H1 (cell line): ENCODE data around the gene EPB41L5. TPM values are rescaled to one million over a fixed set of nuclear protein-coding genes. Genes with fewer than 3 reads are reported as not detected.

Experiments used
- CTCF ChIA-PET: fragments of 300-600 bp; sonication (Branson Sonifier 250); formaldehyde crosslinking; loops from one replicate; lab custom pipeline; 2021; ENCODE audit not compliant: partially characterized antibody; lab: Charles Lee
- POLR2A ChIA-PET: fragments of 300-600 bp; sonication (Branson Sonifier 250); formaldehyde crosslinking; loops from one replicate; lab custom pipeline; 2021; ENCODE audit warnings: inconsistent platforms; ENCODE audit not compliant: partially characterized antibody; lab: Charles Lee
- DNase-seq, 2 experiments: peaks; one replicate each; pipeline versions ENCODE4 v3.0.0 to v3.0.0-alpha.2; 2010 to 2022; ENCODE audit warnings: low spot score in 2 of 2, low read depth in 1 of 2, mixed read lengths in 1 of 2
- FAIRE-seq: peaks from 2 replicates; lab custom pipeline; 2011; peaks lifted over from hg19 to GRCh38; lab: Jason Lieb, UNC
- H2AFZ ChIP-seq: 2 replicates; pipeline ENCODE4 v1.8.1; 2012; ENCODE audit warnings: low read length, inconsistent platforms
- H2AK5ac ChIP-seq: 2 replicates; pipeline ENCODE4 v1.6.1; 2013; ENCODE audit warnings: low read depth, low read length
- H2BK120ac ChIP-seq: replicated peaks from 2 replicates; pipeline ENCODE3; 2013; ENCODE audit warnings: low read depth, low read length, inconsistent platforms
- H2BK12ac ChIP-seq: 2 replicates; pipeline ENCODE4 v1.6.1; 2013; ENCODE audit warnings: low read depth, low read length
- H2BK15ac ChIP-seq: 2 replicates; pipeline ENCODE4 v1.6.1; 2013; ENCODE audit warnings: low read length
- H2BK20ac ChIP-seq: 2 replicates; pipeline ENCODE4 v1.6.1; 2013; ENCODE audit warnings: low read length
- H2BK5ac ChIP-seq: 2 replicates; pipeline ENCODE4 v1.6.1; 2013; ENCODE audit warnings: low read depth, low read length
- H3K14ac ChIP-seq: 2 replicates; pipeline ENCODE4 v1.6.1; 2013; ENCODE audit warnings: inconsistent platforms; ENCODE audit not compliant: insufficient read length
- H3K18ac ChIP-seq: 2 replicates; pipeline ENCODE4 v1.6.1; 2013; ENCODE audit warnings: low read length; ENCODE audit errors: extremely low read depth
- H3K23ac ChIP-seq: 2 replicates; pipeline ENCODE4 v1.6.1; 2013; ENCODE audit warnings: inconsistent platforms; ENCODE audit not compliant: insufficient read length
- H3K23me2 ChIP-seq: 2 replicates; pipeline ENCODE4 v1.6.1; 2013; ENCODE audit warnings: low read depth, low read length
- H3K27ac ChIP-seq: 2 replicates; pipeline ENCODE4 v1.6.1; 2011; ENCODE audit warnings: low read depth, low read length, inconsistent platforms
- H3K27me3 ChIP-seq, 4 experiments: replicated peaks in 1 of 4; 1 replicate in 1 of 4; 2 replicates in 3 of 4; pipeline versions ENCODE4 v1.6.1 to v1.8.1; 2011 to 2013; ENCODE audit warnings: low read length in 3 of 4, mild to moderate bottlenecking in 3 of 4, inconsistent platforms in 2 of 4, mixed read lengths in 2 of 4, moderate library complexity in 1 of 4; ENCODE audit not compliant: control insufficient read depth in 3 of 4, insufficient read depth in 3 of 4; ENCODE audit errors: extremely low read depth in 1 of 4
- H3K36me3 ChIP-seq, 4 experiments: 2 replicates each; pipeline versions ENCODE4 v1.6.1 to v1.8.1; 2011 to 2013; ENCODE audit warnings: mild to moderate bottlenecking in 4 of 4, low read length in 3 of 4, moderate library complexity in 2 of 4, control low read depth in 1 of 4, inconsistent platforms in 1 of 4; ENCODE audit not compliant: insufficient read depth in 4 of 4, control insufficient read depth in 2 of 4
- H3K4ac ChIP-seq: replicated peaks from 2 replicates; pipeline ENCODE3; 2013; ENCODE audit warnings: low read length, low read depth, mixed read lengths, inconsistent platforms; ENCODE audit not compliant: insufficient read length
- H3K4me1 ChIP-seq, 4 experiments: replicated peaks in 1 of 4; 1 replicate in 1 of 4; 2 replicates in 3 of 4; pipeline versions ENCODE4 v1.6.1 to v1.8.1; 2011 to 2013; ENCODE audit warnings: low read length in 3 of 4, inconsistent platforms in 2 of 4, mixed read lengths in 1 of 4; ENCODE audit not compliant: insufficient read depth in 4 of 4, control insufficient read depth in 3 of 4
- H3K4me2 ChIP-seq, 2 experiments: 2 replicates each; pipeline versions ENCODE4 v1.6.1 to v1.8.1; 2011 to 2013; ENCODE audit warnings: low read depth in 2 of 2, low read length in 2 of 2, control low read depth in 1 of 2, inconsistent platforms in 1 of 2, mild to moderate bottlenecking in 1 of 2; ENCODE audit not compliant: insufficient read depth in 1 of 2
- H3K4me3 ChIP-seq, 4 experiments: fragments of 200-600, 300-600 bp in 1 of 4; sonication (generic), shearing (Covaris generic), sonication (Bioruptor Twin) in 1 of 4; 2 replicates each; pipeline versions ENCODE4 v1.5.1 to v1.8.1; 2011 to 2016; ENCODE audit warnings: low read length in 4 of 4, low read depth in 3 of 4, control low read depth in 2 of 4, inconsistent platforms in 2 of 4, mild to moderate bottlenecking in 2 of 4, mixed read lengths in 1 of 4, moderate library complexity in 1 of 4; ENCODE audit not compliant: insufficient read depth in 2 of 4; ENCODE audit errors: extremely low read depth in 1 of 4
- H3K56ac ChIP-seq: replicated peaks from 2 replicates; pipeline ENCODE3; 2013; ENCODE audit warnings: low read depth, mild to moderate bottlenecking, mixed read lengths, low read length, inconsistent platforms; ENCODE audit not compliant: insufficient read length
- H3K79me1 ChIP-seq: 2 replicates; pipeline ENCODE4 v1.6.1; 2013; ENCODE audit warnings: low read depth, low read length, control low read depth
- H3K79me2 ChIP-seq, 2 experiments: 2 replicates each; pipeline versions ENCODE4 v1.6.1 to v1.8.1; 2012 to 2013; ENCODE audit warnings: low read length in 2 of 2, mild to moderate bottlenecking in 2 of 2, inconsistent platforms in 1 of 2; ENCODE audit not compliant: insufficient read depth in 2 of 2, control insufficient read depth in 1 of 2
- H3K9ac ChIP-seq, 4 experiments: replicated peaks in 1 of 4; 1 replicate in 1 of 4; 2 replicates in 3 of 4; pipeline versions ENCODE4 v1.6.1 to v1.8.1; 2011 to 2013; ENCODE audit warnings: low read depth in 3 of 4, low read length in 3 of 4, control low read depth in 2 of 4, mild to moderate bottlenecking in 2 of 4, moderate library complexity in 2 of 4, inconsistent platforms in 1 of 4; ENCODE audit errors: extremely low read depth in 1 of 4
- H3K9me3 ChIP-seq, 2 experiments: 2 replicates each; pipeline versions ENCODE4 v1.6.1 to v1.8.1; 2012 to 2013; ENCODE audit warnings: mild to moderate bottlenecking in 2 of 2, moderate library complexity in 2 of 2, control low read depth in 1 of 2, inconsistent platforms in 1 of 2, low read depth in 1 of 2, low read length in 1 of 2, mixed read lengths in 1 of 2; ENCODE audit not compliant: insufficient read depth in 2 of 2
- H4K20me1 ChIP-seq, 2 experiments: replicated peaks in 1 of 2; 2 replicates each; pipeline versions ENCODE3 to v1.8.1; 2011 to 2013; ENCODE audit warnings: inconsistent platforms in 2 of 2, low read length in 2 of 2, mild to moderate bottlenecking in 1 of 2; ENCODE audit not compliant: insufficient read depth in 2 of 2, control insufficient read depth in 1 of 2
- H4K5ac ChIP-seq: 2 replicates; pipeline ENCODE4 v1.6.1; 2013; ENCODE audit warnings: low read length, low read depth, mixed read lengths, inconsistent platforms; ENCODE audit not compliant: insufficient read length
- H4K8ac ChIP-seq: 2 replicates; pipeline ENCODE4 v1.8.0; 2013; ENCODE audit warnings: mild to moderate bottlenecking, moderate library complexity, low read length, inconsistent platforms; ENCODE audit not compliant: insufficient read depth; ENCODE audit errors: extremely low read depth
- H4K91ac ChIP-seq: replicated peaks from 2 replicates; pipeline ENCODE3; 2013; ENCODE audit warnings: low read length, mixed read lengths, inconsistent platforms; ENCODE audit not compliant: insufficient read length
- BCL11A ChIP-seq, 2 experiments: IDR thresholded peaks; one replicate each; pipeline ENCODE4 v1.6.1; 2011; ENCODE audit warnings: low read depth in 2 of 2, low read length in 2 of 2, mild to moderate bottlenecking in 2 of 2
- CBX8 ChIP-seq: fragments of 300-800, 300-1000 bp; sonication (generic); IDR thresholded peaks from 2 replicates; pipeline ENCODE4 v1.7.1; 2016; ENCODE audit warnings: low read depth, low read length, borderline replicate concordance
- CHD1 ChIP-seq: IDR thresholded peaks from 2 replicates; pipeline ENCODE4 v1.6.1; 2012; ENCODE audit warnings: low read depth, low read length, improper control_type of control experiment
- CREB1 ChIP-seq: IDR thresholded peaks from 2 replicates; pipeline ENCODE4 v1.6.1; 2012; ENCODE audit warnings: inconsistent platforms
- EZH2 ChIP-seq: fragments of 200-600 bp; sonication (generic); IDR thresholded peaks from 2 replicates; pipeline ENCODE4 v1.7.1; 2012; ENCODE audit warnings: low read depth, mild to moderate bottlenecking, moderate library complexity, low read length, inconsistent platforms; ENCODE audit not compliant: severe bottlenecking
- KDM1A ChIP-seq: fragments of 200-600, 300-600 bp; sonication (generic); IDR thresholded peaks from 2 replicates; pipeline ENCODE4 v1.7.1; 2016; ENCODE audit warnings: mild to moderate bottlenecking, low read length, borderline replicate concordance
- KDM4A ChIP-seq: IDR thresholded peaks from one replicate; pipeline ENCODE4 v1.7.1; 2012; ENCODE audit warnings: low read depth, mild to moderate bottlenecking, moderate library complexity, low read length, inconsistent platforms; ENCODE audit not compliant: severe bottlenecking
- KDM5A ChIP-seq: fragments of 200-600 bp; IDR thresholded peaks from 2 replicates; pipeline ENCODE4 v1.7.1; 2012; ENCODE audit warnings: mild to moderate bottlenecking, low read length, inconsistent platforms, mixed read lengths
- NRF1 ChIP-seq: IDR thresholded peaks from 2 replicates; pipeline ENCODE4 v1.6.1; 2011; ENCODE audit warnings: mild to moderate bottlenecking, low read depth, low read length, improper control_type of control experiment
- RNF2 ChIP-seq: fragments of 200-900, 300-1000 bp; sonication (generic); IDR thresholded peaks from 2 replicates; pipeline ENCODE4 v1.7.1; 2016; ENCODE audit warnings: borderline replicate concordance, low read depth, mild to moderate bottlenecking, antibody characterized with exemption, low read length; ENCODE audit not compliant: poor library complexity, severe bottlenecking; ENCODE audit errors: missing control alignments
- SIN3A ChIP-seq, 2 experiments: IDR thresholded peaks in 1 of 2; conservative IDR thresholded peaks in 1 of 2; 2 replicates each; pipeline ENCODE4 v1.6.1; 2011 to 2012; ENCODE audit warnings: low read length in 2 of 2, improper control_type of control experiment in 1 of 2, low read depth in 1 of 2, mild to moderate bottlenecking in 1 of 2
- SP1 ChIP-seq: IDR thresholded peaks from 2 replicates; pipeline ENCODE4 v1.6.1; 2011; ENCODE audit warnings: low read depth, low read length
- WGBS, 2 experiments: shearing (Covaris generic) in 1 of 2; methylation state at CpG; one replicate each; pipeline versions ENCODE4 v1.1.6 to v1.1.7; 2013 to 2015; ENCODE audit warnings: low lambda C conversion rate in 2 of 2, mixed read lengths in 2 of 2, inconsistent platforms in 1 of 2, low coverage in 1 of 2, missing lambda C conversion rate in 1 of 2; ENCODE audit not compliant: insufficient replicate concordance in 2 of 2, insufficient coverage in 1 of 2, insufficient read length in 1 of 2; ENCODE audit errors: extremely low coverage in 1 of 2, missing lambda C conversion rate in 1 of 2; 5-methylcytosine and 5-hydroxymethylcytosine counted together
- polyA plus RNA-seq, 7 experiments: library from polyadenylated mRNA; depleted of rRNA in 3 of 7; stranded (reverse) in 5 of 7; unstranded in 2 of 7; fragments of >200 nt in 5 of 7; fragments of 200-250 nt in 2 of 7; gene quantifications; 1 replicate in 5 of 7; 2 replicates in 1 of 7; 4 replicates in 1 of 7; pipeline versions ENCODE4 v1.2.1 to v1.2.3, GENCODE V29; 2011 to 2013; ENCODE audit warnings: missing spikeins in 2 of 7, mixed read lengths in 2 of 7
- total RNA-seq: library from RNA; stranded (reverse); fragmentation: NEBNext Ultra II Directional; extraction: Animal tissue kit (Norgen Biotek cat#: 25700); gene quantifications from 2 replicates; pipeline ENCODE4 v1.2.1, GENCODE V29; 2021

EPB41L5 gene
- total and polyA plus RNA-seq, 2 of the 8 experiments (the other 6 are each of a cell fraction or from before 2014, with no cell fraction given), result 13.5 to 32.3 TPM

- DNase-seq, result no peak
Observed at GRCh38 chr2:119982506-119982905, 30.4 kb upstream of the EPB41L5 start.

More at GRCh38 chr2:119982506-119982905, 30.4 kb upstream of the EPB41L5 start:
- Histone ChIP-seq H2AFZ (no peak overlapping the region), H2BK12ac (no peak overlapping the region), H3K56ac (no peak overlapping the region), H3K27ac (no peak overlapping the region), H3K79me2 (no peaks in the 10 kb centered on the region), H2AK5ac (no peak overlapping the region), H3K9ac (no peak overlapping the region), H2BK5ac (no peak overlapping the region), H2BK20ac (no peak overlapping the region), H4K91ac (no peak overlapping the region), H2BK120ac (no peak overlapping the region), H4K8ac (no peak overlapping the region), H3K79me1 (no peaks in the 10 kb centered on the region), H3K4me2 (no peak overlapping the region), H3K23ac (no peak overlapping the region), H3K14ac (no peak overlapping the region), H3K27me3 (no peaks in the 10 kb centered on the region), H3K36me3 (peaks cover 0 to 7% (median 2%) of the 10 kb centered on the region in 4 experiments; a peak in 3 of 8 replicates), H2BK15ac (no peak overlapping the region), H3K18ac (no peak overlapping the region), H3K9me3 (no peaks in the 10 kb centered on the region), H4K5ac (no peak overlapping the region), H3K4me3 (no peak overlapping the region), H4K20me1 (no peaks in the 10 kb centered on the region), H3K4me1 (no peaks in the 10 kb centered on the region), H3K4ac (no peak overlapping the region), H3K23me2 (no peaks in the 10 kb centered on the region)
- CTCF ChIA-PET, result interaction anchor here (1.8 to 2.1 kb wide), 2 partner anchors 15 to 21 kb away, joined by 4 to 13 read pairs; no protein-coding TSS in a partner anchor
- no peak for FAIRE-seq
- POLR2A ChIA-PET, result interaction anchor here (0.6 kb wide), 1 partner anchor 292 kb away, joined by 4 read pairs; no protein-coding TSS in a partner anchor
- TF ChIP-seq CBX8 (no peak), KDM1A (no peak), SP1 (no peak), SIN3A (conservative IDR thresholded peaks at IDR 0.05 in 1 of 2, IDR thresholded peaks at IDR 0.05 in 1 of 2; ENCODE audit: low read depth in 1 of 2, low read length in 2 of 2) (no peak), BCL11A (IDR thresholded peaks at IDR 0.05; ENCODE audit: low read depth in 2 of 2, low read length in 2 of 2) (no peak), NRF1 (no peak), KDM5A (no peak), EZH2 (no peak), KDM4A (no peak), RNF2 (no peak), CHD1 (no peak), CREB1 (no peak)
- 82% methylated on average over 2 of the region's 2 CpGs; no CpG with 5 or more reads in 1 of the 2 experiments for WGBS, 2 experiments
